Mesenchymal stem cell (in vitro differentiated cells and primary cell): Measurements from ENCODE around the gene SRD5A2.

ENCODE experiments used
- DNase-seq: peaks from one replicate; pipeline ENCODE4 v3.0.0-alpha.2; 2013
- H2AFZ ChIP-seq: one replicate; pipeline ENCODE4 v1.6.1; 2013; ENCODE audit warnings: low read depth, mild to moderate bottlenecking, control low read depth, inconsistent platforms, low read length, moderate library complexity
- H2AK5ac ChIP-seq: 2 replicates; pipeline ENCODE4 v1.6.1; 2013; ENCODE audit warnings: low read length, moderate library complexity, mild to moderate bottlenecking, inconsistent platforms; ENCODE audit not compliant: severe bottlenecking
- H2BK120ac ChIP-seq: one replicate; pipeline ENCODE4 v1.6.1; 2013; ENCODE audit warnings: low read depth, mild to moderate bottlenecking, inconsistent platforms, low read length, moderate library complexity
- H2BK12ac ChIP-seq, 2 experiments: one replicate each; pipeline ENCODE4 v1.6.1; 2013; ENCODE audit warnings: inconsistent platforms in 2 of 2, low read length in 2 of 2, mild to moderate bottlenecking in 2 of 2, moderate library complexity in 2 of 2, control low read depth in 1 of 2
- H2BK15ac ChIP-seq: one replicate; pipeline ENCODE4 v1.6.1; 2013; ENCODE audit warnings: mild to moderate bottlenecking, low read depth, inconsistent platforms; ENCODE audit not compliant: poor library complexity, severe bottlenecking
- H2BK5ac ChIP-seq: 2 replicates; pipeline ENCODE4 v1.6.1; 2013; ENCODE audit warnings: low read depth, mild to moderate bottlenecking, low read length, control low read depth, inconsistent platforms; ENCODE audit not compliant: poor library complexity, severe bottlenecking
- H3K14ac ChIP-seq, 2 experiments: one replicate each; pipeline ENCODE4 v1.6.1; 2013; ENCODE audit warnings: inconsistent platforms in 2 of 2, low read length in 2 of 2, control low read depth in 1 of 2, mild to moderate bottlenecking in 1 of 2, moderate library complexity in 1 of 2
- H3K18ac ChIP-seq, 2 experiments: one replicate each; pipeline ENCODE4 v1.6.1; 2013; ENCODE audit warnings: inconsistent platforms in 2 of 2, low read length in 2 of 2, control low read depth in 1 of 2, low read depth in 1 of 2, mild to moderate bottlenecking in 1 of 2
- H3K23ac ChIP-seq, 2 experiments: one replicate each; pipeline ENCODE4 v1.6.1; 2013; ENCODE audit warnings: inconsistent platforms in 2 of 2, low read length in 2 of 2, mild to moderate bottlenecking in 2 of 2, moderate library complexity in 2 of 2, control low read depth in 1 of 2
- H3K27ac ChIP-seq: 2 replicates; pipeline ENCODE4 v1.5.1; 2013; ENCODE audit warnings: mild to moderate bottlenecking, moderate library complexity, low read length, control low read depth, inconsistent platforms; ENCODE audit not compliant: poor library complexity, severe bottlenecking
- H3K27me3 ChIP-seq, 2 experiments: 2 replicates each; pipeline versions ENCODE4 v1.6.1 to v1.7.0; 2013; ENCODE audit warnings: low read length in 2 of 2, mild to moderate bottlenecking in 2 of 2, moderate library complexity in 2 of 2, control low read depth in 1 of 2, inconsistent platforms in 1 of 2; ENCODE audit not compliant: control insufficient read depth in 1 of 2, insufficient read depth in 1 of 2
- H3K36me3 ChIP-seq, 2 experiments: 2 replicates each; pipeline versions ENCODE4 v1.6.1 to v1.7.0; 2013; ENCODE audit warnings: low read length in 2 of 2, control low read depth in 1 of 2, inconsistent platforms in 1 of 2, low read depth in 1 of 2, mild to moderate bottlenecking in 1 of 2; ENCODE audit not compliant: insufficient read depth in 2 of 2, control insufficient read depth in 1 of 2
- H3K4ac ChIP-seq, 2 experiments: one replicate each; pipeline ENCODE4 v1.6.1; 2013; ENCODE audit warnings: inconsistent platforms in 2 of 2, low read length in 2 of 2, mild to moderate bottlenecking in 2 of 2, moderate library complexity in 2 of 2, control low read depth in 1 of 2, low read depth in 1 of 2
- H3K4me1 ChIP-seq: 2 replicates; pipeline ENCODE4 v1.6.1; 2013; ENCODE audit warnings: low read depth, low read length, control low read depth; ENCODE audit not compliant: control insufficient read depth, insufficient read depth
- H3K4me2 ChIP-seq: 2 replicates; pipeline ENCODE4 v1.6.1; 2013; ENCODE audit warnings: low read length, mild to moderate bottlenecking, inconsistent platforms; ENCODE audit not compliant: poor library complexity, severe bottlenecking
- H3K4me3 ChIP-seq, 2 experiments: 2 replicates each; pipeline versions ENCODE4 v1.5.1 to v1.7.0; 2013; ENCODE audit warnings: low read length in 2 of 2, mild to moderate bottlenecking in 2 of 2, control low read depth in 1 of 2, low read depth in 1 of 2; ENCODE audit not compliant: insufficient read depth in 1 of 2
- H3K79me1 ChIP-seq: replicated peaks from 2 replicates; pipeline ENCODE4 v1.6.1; 2013; ENCODE audit warnings: mild to moderate bottlenecking, control low read depth, low read length, inconsistent platforms; ENCODE audit not compliant: poor library complexity, severe bottlenecking
- H3K9ac ChIP-seq: 2 replicates; pipeline ENCODE4 v1.7.0; 2013; ENCODE audit warnings: mild to moderate bottlenecking, low read length, moderate library complexity
- H3K9me3 ChIP-seq: 2 replicates; pipeline ENCODE4 v1.7.0; 2013; ENCODE audit warnings: mild to moderate bottlenecking, low read length; ENCODE audit not compliant: control insufficient read depth
- H4K8ac ChIP-seq: one replicate; pipeline ENCODE4 v1.6.1; 2013; ENCODE audit warnings: inconsistent platforms, mild to moderate bottlenecking, low read length, moderate library complexity
- H4K91ac ChIP-seq: one replicate; pipeline ENCODE4 v1.6.1; 2013; ENCODE audit warnings: mild to moderate bottlenecking, low read length, inconsistent platforms
- WGBS: methylation state at CpG from one replicate; pipeline ENCODE4 v1.1.7; 2013; ENCODE audit warnings: mixed read lengths; 5-methylcytosine and 5-hydroxymethylcytosine counted together

The SRD5A2 gene

DNA sequence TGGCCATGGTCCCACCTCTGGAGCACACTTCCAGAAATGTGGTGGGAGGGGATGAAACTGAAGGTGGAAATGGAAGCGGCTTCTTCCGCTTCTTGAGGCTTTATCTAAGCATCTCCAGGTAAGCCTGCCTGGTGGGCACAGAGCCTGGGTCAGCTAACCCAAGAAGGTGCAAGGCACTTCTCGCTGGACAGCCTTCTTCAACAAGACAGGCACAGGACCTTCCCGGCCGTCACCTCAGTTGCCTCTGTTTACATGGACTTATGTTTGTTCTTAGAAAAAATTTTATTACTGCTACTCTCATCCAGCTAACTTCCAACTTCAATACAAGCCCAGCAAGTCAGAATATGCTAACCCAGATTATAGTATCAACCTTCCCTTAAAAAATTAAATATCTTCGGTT, 51.9 kb downstream of the SRD5A2 start:
- no peak overlapping the region for H3K4ac ChIP-seq

DNA sequence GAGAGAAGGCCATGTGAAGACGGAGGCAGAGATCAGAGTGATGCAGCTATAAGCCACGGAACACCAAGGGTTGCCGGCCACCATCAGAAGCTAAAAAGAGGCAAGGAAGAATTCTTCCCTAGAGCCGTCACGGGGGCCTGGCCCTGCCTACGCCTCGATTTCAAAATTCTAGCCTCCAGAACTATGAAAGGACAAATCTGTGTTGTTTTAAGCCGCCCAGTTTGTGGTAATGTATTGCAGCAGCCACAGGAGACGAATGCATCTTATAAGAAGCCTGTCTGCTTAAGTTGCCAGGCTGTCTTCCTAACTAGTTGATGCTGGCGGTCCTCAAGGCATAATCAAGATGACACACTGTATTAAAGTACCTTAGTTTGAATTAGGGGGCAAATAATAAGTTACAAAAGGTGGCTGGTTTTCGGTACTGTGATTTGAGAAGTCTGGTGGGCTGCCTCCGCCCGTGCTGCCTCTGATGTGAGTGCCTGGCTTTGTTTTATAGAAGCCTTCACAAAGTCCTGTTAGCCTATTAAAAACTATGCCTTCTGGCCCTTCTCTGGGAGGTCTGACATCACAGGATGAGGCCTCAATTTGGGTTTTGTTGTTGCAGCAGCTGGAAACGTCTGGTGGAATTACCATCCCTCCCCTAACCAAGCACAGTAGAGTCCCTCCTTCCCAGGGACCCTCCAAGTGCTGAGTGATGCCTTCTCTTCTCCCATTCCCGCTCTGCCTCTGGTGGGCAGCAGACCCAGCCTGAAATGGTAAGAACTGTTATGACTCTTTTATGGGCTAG, 53.6 kb downstream of the SRD5A2 start:
- no peak overlapping the region for H3K4me3 ChIP-seq
- H2AFZ ChIP-seq: no peak overlapping the region
- H2BK12ac ChIP-seq: no peak overlapping the region
- H3K23ac ChIP-seq: no peak overlapping the region
- no peaks in the 10 kb centered on the region for H3K36me3 ChIP-seq
- no peaks in the 10 kb centered on the region for H3K4me1 ChIP-seq
- peaks cover 18 to 39% of the 10 kb centered on the region in 2 experiments for H3K27me3 ChIP-seq
- 70% methylated on average over 14 of the region's 15 CpGs for WGBS
- H2BK120ac ChIP-seq: no peak overlapping the region
- H3K9me3 ChIP-seq: no peaks in the 10 kb centered on the region
- no peak overlapping the region for H3K27ac ChIP-seq
- no peak overlapping the region for H4K8ac ChIP-seq
- H3K79me1 ChIP-seq: no peaks in the 10 kb centered on the region
- DNase-seq: no peak
- H3K14ac ChIP-seq: no peak overlapping the region
- no peak overlapping the region for H2BK15ac ChIP-seq
- H2AK5ac ChIP-seq: no peak overlapping the region
- H3K4me2 ChIP-seq: no peak overlapping the region
- no peak overlapping the region for H2BK5ac ChIP-seq
- no peak overlapping the region for H4K91ac ChIP-seq
- H3K18ac ChIP-seq: no peak overlapping the region
- no peak overlapping the region for H3K9ac ChIP-seq
- H3K4ac ChIP-seq: no peak overlapping the region

More for the DNA sequence above, 51.9 kb downstream of the SRD5A2 start:
- Histone ChIP-seq H2BK12ac (no peak overlapping the region), H3K14ac (no peak overlapping the region), H2BK120ac (no peak overlapping the region), H2AFZ (no peak overlapping the region), H3K9ac (no peak overlapping the region), H3K27ac (no peak overlapping the region), H3K27me3 (peaks cover 18 to 37% of the 10 kb centered on the region in 2 experiments), H4K91ac (no peak overlapping the region), H3K36me3 (no peaks in the 10 kb centered on the region), H2BK15ac (no peak overlapping the region), H3K23ac (no peak overlapping the region), H4K8ac (no peak overlapping the region), H3K4me3 (no peak overlapping the region), H3K79me1 (no peaks in the 10 kb centered on the region), H3K4me1 (no peaks in the 10 kb centered on the region), H3K9me3 (no peaks in the 10 kb centered on the region), H3K4me2 (no peak overlapping the region), H2BK5ac (no peak overlapping the region), H2AK5ac (no peak overlapping the region), H3K18ac (no peak overlapping the region)
- DNase-seq: no peak
- WGBS: 95% methylated on average over 5 of the region's 6 CpGs

DNA sequence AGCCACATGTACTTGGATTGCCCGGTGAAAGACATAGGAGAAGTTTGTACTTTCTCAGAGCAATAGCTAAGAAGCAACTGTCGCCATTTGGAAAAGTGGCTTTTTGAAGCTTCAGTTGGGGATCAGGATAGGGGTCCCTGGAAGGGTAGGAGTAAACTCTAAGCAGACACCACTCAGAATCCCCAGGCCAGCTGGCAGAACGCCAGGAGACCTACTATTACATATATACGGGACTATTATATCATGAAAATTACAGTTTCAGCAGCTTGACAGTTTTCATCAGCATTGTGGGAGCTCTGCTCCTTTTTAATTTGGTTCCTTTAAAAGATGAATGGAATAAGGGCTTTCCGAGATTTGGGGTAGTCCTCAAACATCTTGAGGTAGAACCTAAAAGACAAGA, 54.9 kb downstream of the SRD5A2 start:
- Histone ChIP-seq H2BK12ac (no peak overlapping the region), H3K4me1 (no peaks in the 10 kb centered on the region), H3K36me3 (no peaks in the 10 kb centered on the region), H2BK120ac (no peak overlapping the region), H2AFZ (no peak overlapping the region), H3K4me2 (no peak overlapping the region), H3K23ac (no peak overlapping the region), H2BK15ac (no peak overlapping the region), H4K91ac (no peak overlapping the region), H3K4me3 (no peak overlapping the region), H2AK5ac (no peak overlapping the region), H3K18ac (no peak overlapping the region), H3K27me3 (peaks cover 21 to 38% of the 10 kb centered on the region in 2 experiments), H3K4ac (no peak overlapping the region), H3K79me1 (no peaks in the 10 kb centered on the region), H3K14ac (no peak overlapping the region), H3K9ac (no peak overlapping the region), H4K8ac (no peak overlapping the region), H2BK5ac (no peak overlapping the region), H3K27ac (no peak overlapping the region), H3K9me3 (no peaks in the 10 kb centered on the region)
- no peak for DNase-seq
- 77% methylated on average over 4 of the region's 5 CpGs for WGBS

DNA sequence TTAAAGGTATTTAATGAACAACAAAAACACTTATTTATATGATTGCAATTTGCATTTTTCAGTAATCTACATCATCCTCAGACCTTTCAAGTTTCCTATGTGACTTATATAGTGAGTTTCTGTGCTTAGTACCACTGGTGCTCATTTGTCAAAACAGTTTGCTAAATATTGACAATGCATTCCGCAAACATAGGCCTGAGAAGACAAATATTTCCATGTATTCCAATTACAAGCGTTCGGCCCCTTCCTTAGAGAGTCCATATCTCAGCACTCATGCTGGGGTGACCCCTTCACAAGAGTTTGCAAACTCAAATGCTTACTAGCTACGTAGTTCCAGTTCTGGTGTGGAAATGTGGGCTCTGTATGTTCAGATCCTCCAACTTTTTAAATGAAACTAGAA, 56.1 kb downstream of the SRD5A2 start:
- no peak overlapping the region for H2BK15ac ChIP-seq
- WGBS: 88% methylated on average over 1 of the region's 4 CpGs
- H4K8ac ChIP-seq: no peak overlapping the region
- no peak overlapping the region for H2AFZ ChIP-seq
- no peaks in the 10 kb centered on the region for H3K9me3 ChIP-seq
- no peak overlapping the region for H3K23ac ChIP-seq
- no peak overlapping the region for H2AK5ac ChIP-seq
- H3K36me3 ChIP-seq: no peaks in the 10 kb centered on the region
- no peak overlapping the region for H2BK12ac ChIP-seq
- no peak overlapping the region for H2BK5ac ChIP-seq
- no peak overlapping the region for H3K14ac ChIP-seq
- H3K79me1 ChIP-seq: no peaks in the 10 kb centered on the region
- H3K4me3 ChIP-seq: no peak overlapping the region
- H3K27me3 ChIP-seq: peaks cover 11 to 35% of the 10 kb centered on the region in 2 experiments
- H3K4ac ChIP-seq: no peak overlapping the region
- H3K18ac ChIP-seq: no peak overlapping the region
- no peak overlapping the region for H2BK120ac ChIP-seq
- no peaks in the 10 kb centered on the region for H3K4me1 ChIP-seq
- H3K27ac ChIP-seq: no peak overlapping the region
- H3K4me2 ChIP-seq: no peak overlapping the region
- H3K9ac ChIP-seq: no peak overlapping the region
- no peak for DNase-seq
- H4K91ac ChIP-seq: no peak overlapping the region
